NK-92 (cell line): ENCODE results near the gene ALPI.

Source experiments
- DNase-seq: peaks from one replicate; lab custom pipeline; 2025; ENCODE audit not compliant: unreplicated experiment; lab: John Stamatoyannopoulos, UW

The ALPI gene

DNA sequence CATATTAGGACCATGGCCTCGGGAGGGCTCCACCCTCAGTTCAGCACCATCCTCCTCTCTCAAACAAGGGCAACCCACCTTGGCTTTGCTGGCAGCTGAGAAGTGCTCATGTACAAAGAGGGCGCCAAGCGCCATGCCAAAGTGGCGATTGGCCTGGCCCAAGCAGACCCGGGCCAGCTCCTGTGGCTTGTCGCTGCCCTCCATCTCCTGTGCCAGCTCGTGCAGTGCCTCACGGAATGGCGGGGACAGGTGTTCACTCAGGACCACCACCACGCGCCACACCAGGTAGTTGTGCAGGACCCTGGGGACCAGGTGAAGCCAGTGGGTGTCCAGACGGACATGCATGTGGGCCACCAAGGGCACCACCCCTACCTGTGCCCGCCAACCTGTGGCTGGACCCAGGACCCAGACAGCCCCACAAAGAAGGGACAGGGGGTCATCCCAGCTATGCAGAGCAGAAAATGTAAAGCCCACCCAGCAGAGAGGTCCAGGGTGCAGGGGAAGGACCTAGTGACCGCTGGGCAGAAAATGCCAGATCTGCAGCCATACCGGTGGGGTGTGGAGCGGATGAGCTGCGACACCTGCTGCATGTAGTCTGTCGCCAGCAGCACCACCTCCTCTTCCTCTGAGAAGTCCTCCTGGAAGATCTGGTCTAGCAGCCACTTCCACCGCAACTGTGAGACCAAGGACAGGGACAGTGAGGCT lies 28.1 kb downstream of the ALPI start:
- no peak for DNase-seq

DNA sequence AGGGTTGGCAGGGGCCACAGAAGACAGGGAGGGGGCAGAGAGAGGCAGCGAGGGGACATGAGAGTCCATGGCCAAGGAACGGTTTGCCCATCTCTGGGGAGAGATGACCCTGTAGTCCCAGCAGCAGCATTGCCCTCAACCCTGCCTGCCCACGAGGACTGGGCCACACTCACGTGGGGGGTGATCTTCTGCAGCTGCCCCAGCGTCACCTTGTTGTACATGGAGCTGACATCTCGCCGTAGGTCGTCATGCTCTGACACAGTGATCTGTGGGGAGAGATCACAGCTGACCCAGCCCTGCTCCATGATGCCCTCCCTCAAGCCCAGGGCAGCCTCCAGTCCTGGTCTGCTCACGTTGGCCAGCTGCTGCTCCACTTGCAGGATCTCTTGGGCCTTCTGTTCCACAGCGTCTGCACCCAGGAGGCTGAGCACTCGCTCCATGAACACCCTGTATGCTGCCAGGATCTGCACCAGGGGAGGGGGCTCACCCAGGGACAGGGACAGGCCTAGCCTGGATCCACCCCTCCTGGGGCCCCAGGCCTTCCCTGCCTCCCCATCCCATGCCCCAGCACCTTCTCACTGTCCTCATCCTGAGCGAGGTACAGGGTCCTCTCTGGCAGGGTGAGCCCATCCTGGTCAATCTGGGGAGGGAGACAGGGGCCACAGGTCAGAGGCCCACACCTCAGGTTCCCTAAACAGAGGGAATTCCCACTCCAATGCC lies 28.8 kb downstream of the ALPI start:
- no peak for DNase-seq

DNA sequence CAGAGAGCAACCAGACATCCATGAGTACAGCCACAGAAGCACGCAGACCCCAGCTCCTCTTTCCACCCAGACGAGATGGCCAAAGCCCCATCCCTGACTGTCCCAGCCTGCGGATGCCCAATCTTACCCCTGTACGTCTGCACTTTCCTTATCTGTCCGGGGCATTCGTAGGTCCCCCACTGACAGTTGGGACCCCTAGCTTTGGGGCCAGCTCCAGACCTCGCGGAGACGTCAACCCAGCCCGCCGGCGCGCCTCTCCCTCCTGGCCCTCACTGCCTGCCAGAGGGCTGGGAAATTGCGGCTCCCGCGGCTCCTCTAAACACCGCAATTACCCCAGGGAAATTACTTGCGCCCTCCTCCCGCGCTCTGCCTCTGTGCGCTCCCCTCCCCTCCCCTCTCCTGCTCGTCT lies 29.4 kb downstream of the ALPI start:
- no peak for DNase-seq

DNA sequence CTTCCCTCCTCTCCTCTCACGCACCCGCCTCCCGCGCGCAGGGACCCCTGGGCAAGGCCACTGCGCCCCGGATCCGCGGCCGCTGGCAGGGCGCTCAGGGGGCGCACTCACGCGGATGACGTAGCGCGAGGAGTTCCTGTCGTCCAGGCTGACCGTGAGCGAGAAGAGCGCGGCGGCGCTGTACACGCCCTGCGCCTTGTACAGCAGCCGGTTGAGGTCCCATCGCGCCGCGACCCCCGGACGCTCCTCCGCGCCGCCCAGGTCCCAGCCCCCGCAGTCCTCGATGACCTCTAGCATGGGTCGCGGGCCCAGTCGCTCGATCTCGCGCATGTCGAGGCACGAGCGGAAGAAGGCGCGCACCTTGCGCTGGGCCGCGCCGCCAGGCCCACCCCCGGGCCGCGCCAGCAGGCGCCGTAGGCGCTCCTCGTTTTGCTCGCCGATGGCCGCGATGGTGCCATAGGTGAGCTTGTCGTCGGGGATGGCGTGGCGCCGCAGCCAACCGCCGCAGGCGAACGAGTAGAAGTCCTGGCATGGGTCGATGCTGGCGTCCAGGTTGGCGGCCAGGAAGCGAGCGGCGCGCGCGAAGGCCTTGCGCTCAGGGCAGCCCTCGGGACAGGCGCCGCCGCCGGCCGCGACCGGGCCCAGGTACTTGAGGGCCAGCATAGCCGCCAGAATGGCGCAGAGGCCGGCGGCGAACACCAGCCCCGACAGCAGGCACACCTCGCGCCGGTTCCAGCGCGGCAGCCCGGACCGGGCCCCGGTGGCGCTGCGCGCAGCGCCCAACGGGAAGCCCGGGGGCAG lies 30.0 kb downstream of the ALPI start:
- no peak for DNase-seq

DNA sequence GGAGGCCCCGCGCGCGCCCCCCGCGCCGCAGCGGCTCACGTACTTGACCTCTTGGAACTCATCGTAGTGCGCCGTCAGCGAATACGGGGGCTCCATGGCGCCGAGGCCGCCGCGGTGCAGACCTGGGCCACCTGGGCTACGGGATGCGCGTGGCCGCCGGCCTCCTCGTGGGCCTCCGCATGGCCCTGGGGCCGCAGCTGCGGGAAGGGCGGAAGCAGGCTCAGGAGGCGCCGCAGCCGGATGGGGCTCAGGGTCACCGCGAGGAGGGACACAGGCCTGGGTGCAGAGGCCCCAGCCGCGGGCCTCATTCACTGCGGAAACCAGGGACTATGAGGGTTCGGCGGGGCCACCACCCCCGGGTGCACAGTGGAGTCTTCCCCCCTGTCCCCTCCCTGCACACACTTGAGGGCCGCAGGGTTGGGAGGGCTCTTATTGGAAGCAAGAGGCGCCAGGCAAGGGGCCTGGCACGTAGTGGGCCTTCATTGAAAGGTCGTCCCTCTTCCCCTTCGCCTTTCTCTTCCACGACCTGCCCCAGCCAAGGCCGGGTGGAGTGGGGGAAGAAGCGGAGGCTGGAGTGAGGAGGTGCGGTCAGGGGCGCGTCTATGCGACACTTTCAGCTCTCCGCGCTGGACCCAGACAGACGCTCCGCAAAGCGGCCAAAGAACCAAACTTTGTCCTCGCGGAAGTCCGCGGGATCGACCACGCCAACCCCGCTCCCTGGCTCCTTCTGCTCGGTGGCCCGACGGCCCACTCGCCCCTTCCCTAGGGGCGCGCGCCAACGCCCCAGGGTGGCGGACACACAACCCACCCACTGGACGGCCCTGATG lies 30.8 kb downstream of the ALPI start:
- DNase-seq, result no peak

DNA sequence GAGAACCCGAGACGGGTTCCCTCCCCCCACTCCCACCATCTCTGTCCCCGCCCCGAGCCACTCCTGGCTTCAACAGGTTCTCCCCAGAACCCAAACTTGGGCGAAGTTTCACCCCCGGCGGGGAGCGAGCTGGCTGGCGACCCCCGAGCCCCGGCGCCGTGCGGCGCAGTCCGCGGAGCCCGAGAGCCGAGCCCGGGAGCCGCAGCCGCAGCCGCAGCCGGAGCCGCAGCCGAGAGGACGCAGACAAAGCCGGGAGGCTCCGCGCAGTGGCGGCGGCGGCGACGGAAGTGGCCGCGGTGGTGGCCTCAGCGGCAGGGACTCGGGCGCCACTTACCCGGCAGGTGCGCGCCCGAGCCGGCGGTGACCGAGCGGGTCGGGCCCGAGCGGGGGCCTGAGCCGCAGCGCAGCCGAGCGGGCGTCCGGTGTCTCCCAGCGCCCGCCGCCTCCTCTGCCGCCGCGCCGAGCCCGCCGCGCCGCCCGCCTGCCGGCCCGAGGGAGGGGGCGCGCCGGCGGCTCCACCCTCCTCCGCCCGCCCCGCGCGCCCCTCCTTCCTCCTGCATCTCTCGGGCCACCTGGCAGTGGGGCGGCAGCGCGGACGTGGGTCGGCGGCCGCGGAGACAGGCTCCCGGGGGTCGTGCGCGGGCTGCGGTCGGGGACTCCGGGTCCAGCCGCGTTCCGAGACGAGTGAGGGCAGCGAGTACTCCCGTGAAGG lies 31.6 kb downstream of the ALPI start, which contains the start of gene ECEL1:
ECEL1 (minus strand) TSS at position 450 of the 712 bp plus-strand sequence. CDS start 1,181 bp downstream, outside the sequence.
- DNase-seq, result no peak

DNA sequence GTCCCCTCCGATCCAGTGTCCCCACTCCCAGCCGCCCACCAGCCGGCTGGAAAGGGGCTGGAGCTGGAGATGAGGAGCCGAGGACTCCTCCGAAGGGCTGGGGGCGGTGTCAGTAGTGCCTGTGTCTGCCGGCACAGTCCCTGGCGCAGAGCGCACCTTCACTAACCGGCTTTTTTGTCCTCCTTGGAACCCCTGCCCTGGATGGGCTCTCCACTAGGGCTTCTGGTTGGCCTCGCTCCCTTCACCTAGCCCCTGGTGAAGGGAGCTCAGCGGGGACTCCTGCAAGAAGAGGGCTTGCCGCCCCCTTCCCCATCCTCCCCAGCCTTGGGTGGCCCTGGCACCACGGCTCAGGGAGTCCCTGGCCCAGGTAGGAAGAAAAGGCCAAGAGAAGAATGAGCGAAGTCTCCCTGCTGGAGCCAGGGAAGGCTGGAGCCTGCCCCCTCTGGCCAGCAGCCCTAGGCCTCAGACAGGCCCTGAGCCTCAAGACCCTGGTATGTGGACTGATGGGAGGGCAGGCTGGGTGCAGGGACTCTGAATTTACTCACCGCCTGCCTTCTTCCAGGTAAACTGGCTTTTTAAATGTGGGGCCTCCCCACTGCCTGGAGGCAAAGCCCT lies 32.3 kb downstream of the ALPI start:
- DNase-seq, result no peak

DNA sequence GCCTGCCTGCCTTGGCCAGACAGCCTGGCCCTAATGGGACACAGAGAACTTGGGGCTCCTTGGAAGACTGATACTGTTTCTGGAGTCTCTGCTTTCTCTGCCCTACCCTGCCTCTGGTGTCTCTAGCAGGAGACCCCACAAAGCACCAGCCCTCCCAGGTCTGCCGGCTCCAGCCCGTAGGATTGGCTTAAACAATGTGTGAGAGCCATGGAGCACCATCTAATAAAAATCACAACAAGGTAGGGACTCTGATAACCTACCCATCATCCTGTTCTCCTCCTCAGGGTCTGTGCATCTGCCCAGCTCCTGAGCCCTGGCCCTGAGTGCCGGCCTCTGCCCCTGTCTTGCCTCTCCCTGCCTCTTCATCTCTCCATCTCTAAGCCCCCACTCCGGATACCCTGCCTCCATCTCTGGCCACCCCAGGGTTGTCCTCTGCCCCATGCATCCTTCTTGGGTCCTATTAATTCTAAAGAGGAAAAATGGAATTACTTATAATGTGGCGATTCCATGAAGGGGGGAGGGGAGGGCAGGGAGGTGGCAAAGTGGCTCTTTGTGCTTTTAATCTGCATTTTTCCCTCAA lies 32.9 kb downstream of the ALPI start:
- no peak for DNase-seq

DNA sequence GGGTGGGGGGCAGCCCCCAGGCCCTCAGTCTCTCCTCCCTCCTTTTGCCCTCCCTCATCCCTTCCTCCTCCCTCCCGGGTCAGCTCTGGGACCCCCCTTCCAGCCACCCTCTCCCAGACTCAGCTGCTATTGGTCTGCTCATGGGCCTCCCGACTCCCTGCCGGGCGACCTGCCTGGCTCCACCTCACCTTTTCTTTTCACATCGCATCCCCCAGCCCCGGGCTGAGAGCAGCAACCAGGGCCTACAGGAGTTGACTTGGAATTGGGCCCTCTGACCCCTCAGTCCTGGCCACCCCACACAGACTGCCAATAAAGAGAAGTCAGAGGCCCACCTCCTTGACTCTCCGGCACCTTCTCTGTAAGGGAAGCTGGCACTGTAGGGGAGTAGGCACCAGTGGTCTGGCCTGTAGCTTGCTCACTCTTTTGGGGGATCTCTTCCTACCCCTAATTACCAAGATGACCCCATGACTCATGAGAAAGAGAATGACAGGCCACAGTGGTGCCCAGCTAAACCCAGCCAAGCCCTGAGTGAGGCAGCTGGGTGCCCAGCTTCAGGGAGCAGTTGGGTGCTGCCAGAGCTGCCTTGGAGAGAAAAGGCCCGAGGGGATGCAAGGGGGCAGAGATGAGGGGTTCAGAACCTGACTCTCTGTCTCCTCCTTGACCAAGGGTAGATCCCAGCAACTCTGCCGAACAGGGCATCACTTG lies 33.7 kb downstream of the ALPI start:
- DNase-seq, result no peak

DNA sequence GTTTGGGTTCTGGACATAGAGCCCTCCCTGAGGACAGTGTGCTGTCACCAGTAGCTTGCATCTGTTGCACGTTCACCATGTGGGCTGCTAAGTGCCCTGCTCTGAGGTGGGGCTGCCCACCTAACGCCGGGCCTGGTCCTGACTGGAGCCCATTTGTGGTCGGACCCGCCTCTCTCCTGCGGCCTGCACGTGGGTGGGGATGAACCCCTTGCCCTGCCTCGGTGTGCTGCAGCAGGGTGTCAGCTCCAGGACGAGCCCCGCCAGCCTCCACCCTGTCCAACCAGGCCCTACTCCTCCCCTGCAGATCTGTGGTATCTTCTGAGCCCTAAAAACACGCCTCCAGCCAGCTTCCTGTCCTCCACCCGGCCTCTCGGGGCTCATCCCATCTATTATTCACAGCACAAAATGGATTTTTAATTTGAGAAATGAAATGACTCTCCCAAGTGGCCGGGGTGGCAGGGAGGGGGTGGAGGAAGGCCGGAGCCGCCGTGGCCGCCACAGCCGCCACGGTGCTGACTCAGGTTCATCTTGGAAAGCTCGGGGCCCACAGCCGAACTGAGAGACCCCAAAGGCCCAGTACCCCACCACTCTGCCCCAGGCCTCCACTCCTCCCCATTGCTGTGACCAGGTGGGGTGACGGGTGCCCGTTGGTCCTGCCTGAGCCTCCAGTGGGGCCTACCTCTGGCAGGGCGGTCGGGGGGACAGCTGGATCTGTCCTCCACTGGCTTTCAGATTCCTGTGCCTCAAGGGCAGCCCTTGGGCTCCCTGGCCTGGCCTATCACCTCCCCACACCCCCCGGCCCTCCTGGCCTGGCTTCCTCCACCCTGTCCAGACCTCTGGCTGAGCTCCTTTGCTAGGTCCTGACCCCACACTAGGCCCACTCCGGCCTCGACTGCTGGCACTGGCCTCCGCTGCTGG lies 34.5 kb downstream of the ALPI start:
- no peak for DNase-seq

DNA sequence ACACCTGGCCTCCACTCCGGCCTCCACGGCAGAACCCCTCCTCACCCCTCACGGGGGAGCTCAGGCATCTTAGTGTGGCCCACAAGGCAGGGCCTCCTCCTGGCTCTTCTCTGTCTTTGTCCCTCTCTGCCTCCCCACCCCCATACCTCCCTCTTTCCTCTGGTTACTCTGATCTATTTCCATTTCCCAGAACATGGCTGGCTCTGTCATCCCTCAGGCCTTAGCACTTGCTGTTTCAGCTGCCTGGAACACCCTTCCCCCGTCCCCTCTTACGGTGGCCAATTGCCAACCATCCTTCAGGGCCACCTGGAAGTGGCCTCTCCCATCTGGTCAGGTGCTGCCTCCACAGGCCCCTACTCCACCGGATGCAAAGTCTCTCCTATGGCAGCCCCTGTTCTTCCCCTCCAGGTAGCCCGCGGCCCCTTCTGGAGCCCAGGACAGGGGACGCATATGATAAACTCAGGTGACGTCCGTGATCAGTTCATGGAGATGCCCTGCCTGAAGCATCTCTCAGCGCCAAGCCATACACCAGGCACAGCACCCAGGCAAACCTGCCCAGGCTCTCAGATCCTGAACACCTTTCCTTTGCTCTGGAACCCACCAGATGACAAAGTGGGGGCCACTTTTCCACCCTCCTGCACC lies 35.3 kb downstream of the ALPI start:
- no peak for DNase-seq

DNA sequence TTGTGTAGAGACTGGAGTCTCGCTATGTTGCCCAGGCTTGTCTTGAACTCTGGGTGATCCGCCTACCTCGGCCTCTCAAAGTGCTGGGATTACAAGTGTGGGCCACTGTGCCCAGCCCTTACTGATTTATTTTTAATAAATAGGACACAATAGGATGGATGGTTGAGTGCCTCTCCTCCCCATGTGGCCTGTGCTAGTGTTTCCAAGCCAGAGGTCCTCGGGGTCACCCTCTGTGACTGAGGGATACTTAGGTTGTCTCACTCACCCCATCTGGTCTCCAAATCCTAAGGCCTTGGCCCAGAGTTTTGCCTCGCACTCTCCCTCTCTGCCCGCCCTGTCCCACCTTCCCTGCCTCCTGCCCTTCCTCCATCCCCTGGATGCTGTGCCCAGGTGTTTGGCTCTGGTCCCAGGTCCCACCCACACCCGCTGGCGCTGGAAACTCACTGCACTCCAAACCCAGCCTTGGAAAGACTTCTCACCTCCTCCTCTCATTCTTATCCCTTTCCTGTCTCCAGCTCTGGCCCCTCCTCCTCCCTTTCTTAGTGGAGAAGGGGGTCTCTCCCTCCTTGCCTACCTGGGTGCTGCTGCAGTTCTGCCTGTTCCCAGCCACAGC lies 36.4 kb downstream of the ALPI start:
- no peak for DNase-seq

DNA sequence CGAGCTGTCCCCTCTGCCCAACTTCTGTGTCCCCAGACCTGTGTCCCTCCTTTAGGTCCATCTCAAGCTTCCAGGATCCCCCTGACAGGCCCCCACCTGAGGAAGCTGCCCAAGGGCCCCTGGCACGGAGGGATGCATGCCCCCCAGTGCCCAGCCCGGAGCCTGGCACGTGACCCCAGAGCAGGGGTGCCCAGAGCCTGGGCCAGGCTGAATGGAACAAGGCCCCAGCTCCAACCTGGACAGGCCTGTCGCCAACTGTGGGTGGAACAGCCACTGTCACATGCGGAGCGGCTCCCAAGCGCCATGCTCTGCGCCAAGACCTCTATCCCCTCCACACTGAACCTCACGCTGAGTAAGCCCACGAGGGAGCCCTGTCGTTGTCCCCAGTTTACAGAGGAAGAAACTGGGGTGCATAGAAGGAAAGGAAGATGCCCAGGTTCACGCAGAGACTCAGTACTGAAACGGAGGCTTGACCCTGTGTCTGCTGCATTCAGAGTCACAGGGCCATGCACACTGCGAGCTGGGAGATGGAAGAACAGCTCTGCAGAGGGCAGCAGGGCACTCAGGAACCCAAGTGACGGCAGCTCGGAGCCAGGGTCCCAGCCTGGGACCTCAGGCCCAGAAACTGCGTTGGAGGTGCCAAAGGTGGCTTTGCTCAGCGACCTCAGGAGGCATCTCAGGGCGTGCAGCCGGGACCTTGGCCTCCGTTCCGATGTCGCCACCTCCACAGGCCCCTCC lies 37.2 kb downstream of the ALPI start:
- no peak for DNase-seq

DNA sequence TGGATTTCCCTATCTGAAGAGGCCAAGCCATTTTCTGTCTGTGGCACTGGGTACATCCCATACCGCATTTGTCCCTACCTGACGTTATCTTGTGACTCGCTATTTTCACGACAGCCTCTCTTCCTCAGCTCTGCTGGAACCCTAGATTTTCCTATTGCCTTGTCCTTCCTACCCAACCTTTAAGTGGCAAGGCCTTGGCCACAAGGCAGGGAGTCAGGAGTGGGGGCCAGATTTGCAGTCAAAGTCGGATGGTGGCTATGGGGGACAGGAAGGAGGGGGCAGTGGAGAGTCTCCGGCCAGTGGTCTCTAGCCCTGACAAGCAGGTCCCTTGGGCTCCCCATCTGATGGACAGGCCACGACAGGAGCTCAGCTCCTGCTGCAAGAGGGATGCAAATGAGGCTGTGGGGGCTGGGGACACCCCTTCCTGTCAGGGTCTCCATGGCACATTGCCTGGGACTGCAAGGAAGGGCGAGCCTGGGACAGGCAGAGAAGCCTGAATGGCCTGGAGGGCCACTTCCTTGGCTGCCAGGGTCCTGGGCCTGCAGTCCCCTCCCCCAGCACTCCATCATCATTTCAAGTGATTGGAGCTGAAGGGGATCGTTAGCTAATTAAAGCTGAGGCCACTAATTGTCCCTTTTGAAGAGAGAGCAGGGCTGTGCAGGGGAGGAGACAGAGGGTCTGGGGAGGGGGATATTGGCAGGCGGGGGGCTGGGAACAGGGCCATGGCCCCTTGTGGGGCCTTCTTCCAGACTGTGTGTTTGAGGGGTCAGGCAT lies 37.9 kb downstream of the ALPI start:
- DNase-seq, result no peak

DNA sequence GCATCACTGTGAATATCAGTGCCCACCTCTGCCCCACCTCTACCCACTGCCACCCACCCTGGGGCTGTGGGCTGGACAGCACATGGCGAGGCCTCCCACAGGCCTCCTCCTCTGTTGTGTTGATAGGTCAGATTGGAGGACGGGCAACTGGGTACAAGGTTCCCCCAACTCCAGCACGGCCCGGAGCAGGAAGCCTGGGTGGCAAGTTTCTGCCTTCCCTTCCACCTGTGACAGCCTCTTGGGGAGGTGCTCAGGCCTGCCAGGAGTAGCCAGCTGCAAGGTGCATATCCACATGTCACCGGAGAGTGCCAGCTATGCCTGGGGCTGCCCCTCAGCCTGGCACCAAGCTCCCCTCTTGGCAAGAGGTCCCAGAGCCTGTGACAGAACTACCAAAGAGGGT lies 38.6 kb downstream of the ALPI start:
- DNase-seq, result no peak

DNA sequence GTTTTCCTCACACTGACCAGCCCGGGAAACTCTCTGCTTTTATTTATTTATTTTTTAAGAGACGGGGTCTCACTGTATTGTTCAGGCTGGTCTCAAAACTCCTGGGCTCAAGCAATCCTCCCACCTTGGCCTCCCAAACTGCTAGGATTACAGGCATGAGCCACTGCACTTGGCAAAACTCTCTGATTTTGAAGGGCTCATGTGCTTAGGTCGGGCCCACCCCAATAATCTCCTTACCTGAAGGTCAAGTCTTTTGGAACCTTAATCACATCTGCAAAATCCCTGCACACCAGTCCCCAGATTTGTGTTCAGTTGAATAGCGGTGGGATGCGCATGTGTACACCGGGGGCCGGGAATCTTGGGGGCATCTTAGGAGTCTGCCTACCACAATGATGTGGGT lies 39.3 kb downstream of the ALPI start:
- DNase-seq, result no peak
